HUES48 (cell line): ENCODE data around the gene DCAF12L2.
"Not testable (repeated sequence)": the region's sequence is repeated elsewhere in the genome, so short reads cannot be mapped to it uniquely, and the experiment has no call there.

ENCODE experiments used
- H3K27ac ChIP-seq: one replicate; pipeline ENCODE4 v1.7.0; 2013; ENCODE audit warnings: low read depth, low read length, inconsistent platforms
- H3K27me3 ChIP-seq: 2 replicates; pipeline ENCODE4 v1.6.1; 2013; ENCODE audit warnings: mild to moderate bottlenecking, low read length; ENCODE audit not compliant: control insufficient read depth, insufficient read depth
- H3K36me3 ChIP-seq: 2 replicates; pipeline ENCODE4 v1.6.1; 2013; ENCODE audit warnings: low read length; ENCODE audit not compliant: control insufficient read depth, insufficient read depth
- H3K4me1 ChIP-seq: 2 replicates; pipeline ENCODE4 v1.6.1; 2013; ENCODE audit warnings: mild to moderate bottlenecking, low read length; ENCODE audit not compliant: control insufficient read depth, insufficient read depth
- H3K4me3 ChIP-seq: 2 replicates; pipeline ENCODE4 v1.5.1; 2013; ENCODE audit warnings: mild to moderate bottlenecking, low read depth, low read length
- H3K9ac ChIP-seq: 2 replicates; pipeline ENCODE4 v1.6.1; 2013; ENCODE audit warnings: mild to moderate bottlenecking, low read depth, low read length, moderate library complexity
- H3K9me3 ChIP-seq: 2 replicates; pipeline ENCODE4 v1.6.1; 2013; ENCODE audit warnings: low read length; ENCODE audit not compliant: control insufficient read depth, insufficient read depth

The DCAF12L2 gene

GRCh38 chrX:126165721-126166461 is at the start of gene DCAF12L2:
DCAF12L2 (minus strand) TSS chrX:126166289; CDS start chrX:126165924, 365 bp downstream.
- peak within 1 kb of the TSS; percentile 51; the same call in 1 of the 2 replicates for H3K4me3 ChIP-seq

GRCh38 chrX:126190888-126191287 is 24.8 kb upstream of the DCAF12L2 start:
- not testable (repeated sequence) for H3K9ac ChIP-seq, H3K4me1 ChIP-seq, H3K27me3 ChIP-seq, H3K27ac ChIP-seq, H3K36me3 ChIP-seq, H3K4me3 ChIP-seq
- H3K9me3 ChIP-seq: peaks cover 18% of the 10 kb centered on the region

More at GRCh38 chrX:126165721-126166461, at the start of gene DCAF12L2:
- no peak within 1 kb of the TSS for H3K9ac ChIP-seq
- peaks cover 23% of the 10 kb centered on the region for H3K27me3 ChIP-seq
- H3K4me1 ChIP-seq: no peaks in the 10 kb centered on the region
- H3K36me3 ChIP-seq: no peaks in the 10 kb centered on the region
- no peaks in the 10 kb centered on the region for H3K9me3 ChIP-seq
- H3K27ac ChIP-seq: no peak within 1 kb of the TSS

- H3K27me3 ChIP-seq: no peaks in the 10 kb centered on the region
- H3K4me1 ChIP-seq: no peaks in the 10 kb centered on the region
- H3K27ac ChIP-seq: no peak overlapping the region
- no peak overlapping the region for H3K4me3 ChIP-seq
- H3K36me3 ChIP-seq: no peaks in the 10 kb centered on the region
- no peak overlapping the region for H3K9ac ChIP-seq
- H3K9me3 ChIP-seq: no peaks in the 10 kb centered on the region
These were observed 11.2 kb upstream of the DCAF12L2 start for GRCh38 chrX:126177133-126177840.

GRCh38 chrX:126170720-126171119 is 4.6 kb upstream of the DCAF12L2 start:
- H3K27ac ChIP-seq: no peak overlapping the region
- no peak overlapping the region for H3K9ac ChIP-seq
- no peaks in the 10 kb centered on the region for H3K36me3 ChIP-seq
- H3K4me1 ChIP-seq: no peaks in the 10 kb centered on the region
- H3K4me3 ChIP-seq: no peak overlapping the region
- no peaks in the 10 kb centered on the region for H3K9me3 ChIP-seq
- H3K27me3 ChIP-seq: peaks cover 5% of the 10 kb centered on the region; the same call in 1 of the 2 replicates

GRCh38 chrX:126167560-126167959 is 1.5 kb upstream of the DCAF12L2 start:
- H3K27ac ChIP-seq: no peak overlapping the region
- H3K9ac ChIP-seq: no peak overlapping the region
- H3K9me3 ChIP-seq: no peaks in the 10 kb centered on the region
- H3K4me1 ChIP-seq: no peaks in the 10 kb centered on the region
- peaks cover 23% of the 10 kb centered on the region for H3K27me3 ChIP-seq
- H3K4me3 ChIP-seq: no peak overlapping the region
- no peaks in the 10 kb centered on the region for H3K36me3 ChIP-seq

GRCh38 chrX:126165401-126165720 is 728 bp downstream of the DCAF12L2 start:
- H3K4me1 ChIP-seq: no peaks in the 10 kb centered on the region
- no peak overlapping the region for H3K27ac ChIP-seq
- H3K9ac ChIP-seq: no peak overlapping the region
- peaks cover 23% of the 10 kb centered on the region for H3K27me3 ChIP-seq
- H3K36me3 ChIP-seq: no peaks in the 10 kb centered on the region
- peak overlapping the region; percentile 32; the same call in 1 of the 2 replicates for H3K4me3 ChIP-seq
- H3K9me3 ChIP-seq: no peaks in the 10 kb centered on the region

- Histone ChIP-seq H3K9ac (no peak overlapping the region), H3K36me3 (no peaks in the 10 kb centered on the region), H3K27me3 (peaks cover 23% of the 10 kb centered on the region), H3K27ac (no peak overlapping the region), H3K4me1 (no peaks in the 10 kb centered on the region), H3K9me3 (no peaks in the 10 kb centered on the region), H3K4me3 (no peak overlapping the region)
These were observed 1.2 kb downstream of the DCAF12L2 start for GRCh38 chrX:126164689-126165400.

- no peaks in the 10 kb centered on the region for H3K9me3 ChIP-seq
- H3K4me3 ChIP-seq: no peak overlapping the region
- no peak overlapping the region for H3K27ac ChIP-seq
- no peaks in the 10 kb centered on the region for H3K36me3 ChIP-seq
- no peak overlapping the region for H3K9ac ChIP-seq
- H3K4me1 ChIP-seq: no peaks in the 10 kb centered on the region
- peaks cover 23% of the 10 kb centered on the region for H3K27me3 ChIP-seq
These were observed 1.9 kb downstream of the DCAF12L2 start for GRCh38 chrX:126164226-126164625.

- peaks cover under 1% of the 10 kb centered on the region; the same call in 1 of the 2 replicates for H3K4me1 ChIP-seq
- H3K9me3 ChIP-seq: no peaks in the 10 kb centered on the region
- H3K27ac ChIP-seq: no peak overlapping the region
- no peak overlapping the region for H3K9ac ChIP-seq
- no peak overlapping the region for H3K4me3 ChIP-seq
- no peaks in the 10 kb centered on the region for H3K36me3 ChIP-seq
- no peaks in the 10 kb centered on the region for H3K27me3 ChIP-seq
These were observed 25.1 kb downstream of the DCAF12L2 start for GRCh38 chrX:126141014-126141413.

- H3K9me3 ChIP-seq: no peaks in the 10 kb centered on the region; the same call in 1 of the 2 replicates
- no peak overlapping the region for H3K9ac ChIP-seq
- no peaks in the 10 kb centered on the region for H3K36me3 ChIP-seq
- H3K4me1 ChIP-seq: peaks cover 12% of the 10 kb centered on the region; the same call in 1 of the 2 replicates
- no peak overlapping the region for H3K27ac ChIP-seq
- H3K4me3 ChIP-seq: no peak overlapping the region
- H3K27me3 ChIP-seq: no peaks in the 10 kb centered on the region
These were observed 28.2 kb downstream of the DCAF12L2 start for GRCh38 chrX:126137899-126138298.

GRCh38 chrX:126124721-126125120 is 41.4 kb downstream of the DCAF12L2 start:
- no peak overlapping the region for H3K9ac ChIP-seq
- H3K4me3 ChIP-seq: no peak overlapping the region
- H3K36me3 ChIP-seq: no peaks in the 10 kb centered on the region

More at GRCh38 chrX:126124721-126125120, 41.4 kb downstream of the DCAF12L2 start:
- peaks cover 3% of the 10 kb centered on the region; the same call in 1 of the 2 replicates for H3K9me3 ChIP-seq
- no peak overlapping the region for H3K27ac ChIP-seq
- peaks cover 4% of the 10 kb centered on the region; the same call in 1 of the 2 replicates for H3K27me3 ChIP-seq
- no peaks in the 10 kb centered on the region for H3K4me1 ChIP-seq
